GM23248 (cell line): ENCODE results near the gene METTL25B. TPM values are rescaled to one million over a fixed set of nuclear protein-coding genes. Genes with fewer than 3 reads are reported as not detected.

Experiments used
- DNase-seq: peaks from one replicate; pipeline ENCODE4 v3.0.0-alpha.2; 2015
- H2AFZ ChIP-seq: fragments of 200-600 bp; sonication (generic); 2 replicates; pipeline ENCODE4 v1.6.1; 2016; ENCODE audit warnings: antibody characterized with exemption
- H3F3A ChIP-seq: fragments of 200-600 bp; sonication (generic); 2 replicates; pipeline ENCODE4 v1.6.1; 2016; ENCODE audit warnings: mild to moderate bottlenecking, antibody characterized with exemption, mixed run types; ENCODE audit not compliant: insufficient read depth
- H3K27ac ChIP-seq: fragments of 200-600 bp; sonication (generic); 2 replicates; pipeline ENCODE4 v1.5.1; 2016; ENCODE audit warnings: mild to moderate bottlenecking
- H3K27me3 ChIP-seq: fragments of 200-600 bp; sonication (generic); replicated peaks from 2 replicates; pipeline ENCODE4 v1.6.1; 2016; ENCODE audit warnings: mild to moderate bottlenecking; ENCODE audit not compliant: insufficient read depth
- H3K36me3 ChIP-seq: fragments of 200-600 bp; sonication (generic); 2 replicates; pipeline ENCODE4 v1.6.1; 2016; ENCODE audit warnings: low read depth, mild to moderate bottlenecking
- H3K4me1 ChIP-seq: fragments of 200-600 bp; sonication (generic); 2 replicates; pipeline ENCODE4 v1.6.1; 2016; ENCODE audit warnings: mild to moderate bottlenecking; ENCODE audit not compliant: insufficient read depth
- H3K4me2 ChIP-seq: fragments of 200-600 bp; sonication (generic); one replicate; pipeline ENCODE4 v1.6.1; 2016; ENCODE audit warnings: mild to moderate bottlenecking; ENCODE audit not compliant: unreplicated experiment
- H3K4me3 ChIP-seq: fragments of 200-600 bp; sonication (generic); 2 replicates; pipeline ENCODE4 v1.5.1; 2016; ENCODE audit warnings: mild to moderate bottlenecking
- H3K79me2 ChIP-seq: fragments of 200-600 bp; sonication (generic); 2 replicates; pipeline ENCODE4 v1.6.1; 2016; ENCODE audit warnings: mild to moderate bottlenecking; ENCODE audit not compliant: insufficient read depth
- H3K9ac ChIP-seq: fragments of 200-600 bp; sonication (generic); 2 replicates; pipeline ENCODE4 v1.6.1; 2016; ENCODE audit warnings: mild to moderate bottlenecking
- H3K9me2 ChIP-seq: fragments of 200-600 bp; sonication (generic); 2 replicates; pipeline ENCODE4 v1.6.1; 2016; ENCODE audit warnings: mixed run types, mild to moderate bottlenecking, moderate library complexity; ENCODE audit not compliant: insufficient read depth
- H3K9me3 ChIP-seq: fragments of 200-600 bp; sonication (generic); one replicate; pipeline ENCODE4 v1.6.1; 2017; ENCODE audit warnings: low read depth
- H4K20me1 ChIP-seq: fragments of 200-600 bp; sonication (generic); 2 replicates; pipeline ENCODE4 v1.6.0; 2016; ENCODE audit not compliant: insufficient read depth
- EZH2 ChIP-seq: fragments of 200-600 bp; sonication (generic); IDR thresholded peaks from 2 replicates; pipeline ENCODE4 v1.6.1; 2018; ENCODE audit warnings: antibody characterized with exemption, mild to moderate bottlenecking; ENCODE audit not compliant: insufficient read depth, poor library complexity, severe bottlenecking
- EZH2phosphoT487 ChIP-seq: fragments of 200-600 bp; sonication (generic); IDR thresholded peaks from 2 replicates; pipeline ENCODE4 v1.6.1; 2018; ENCODE audit warnings: antibody characterized with exemption, moderate library complexity, mild to moderate bottlenecking, low read depth; ENCODE audit not compliant: insufficient read depth
- WGBS, 2 experiments: methylation state at CpG; one replicate each; pipeline ENCODE4 v1.1.6; 2015 to 2017; ENCODE audit warnings: low lambda C conversion rate in 2 of 2, low coverage in 1 of 2; ENCODE audit errors: missing lambda C conversion rate in 2 of 2; 5-methylcytosine and 5-hydroxymethylcytosine counted together
- in situ Hi-C: fragments of 300-500 bp; cut with MboI; formaldehyde crosslinking; loops from 2 replicates; pipeline ENCODE4 v1.15.0; 2020
- polyA plus RNA-seq: library from polyadenylated mRNA; unstranded; fragments of >200 nt; fragmentation: Nextera tagmentation; extraction: Ambion mirVana; gene quantifications from 2 replicates; pipeline ENCODE4 v1.2.1, GENCODE V29; 2016
- total RNA-seq: library from RNA; depleted of rRNA; stranded (reverse); fragments of >200 nt; shearing (Covaris generic); gene quantifications from 2 replicates; pipeline ENCODE4 v1.2.3, GENCODE V29; 2014

METTL25B gene
- total and polyA plus RNA-seq, 2 experiments from 2014 or later = 4.5 to 7.4 TPM

DNA sequence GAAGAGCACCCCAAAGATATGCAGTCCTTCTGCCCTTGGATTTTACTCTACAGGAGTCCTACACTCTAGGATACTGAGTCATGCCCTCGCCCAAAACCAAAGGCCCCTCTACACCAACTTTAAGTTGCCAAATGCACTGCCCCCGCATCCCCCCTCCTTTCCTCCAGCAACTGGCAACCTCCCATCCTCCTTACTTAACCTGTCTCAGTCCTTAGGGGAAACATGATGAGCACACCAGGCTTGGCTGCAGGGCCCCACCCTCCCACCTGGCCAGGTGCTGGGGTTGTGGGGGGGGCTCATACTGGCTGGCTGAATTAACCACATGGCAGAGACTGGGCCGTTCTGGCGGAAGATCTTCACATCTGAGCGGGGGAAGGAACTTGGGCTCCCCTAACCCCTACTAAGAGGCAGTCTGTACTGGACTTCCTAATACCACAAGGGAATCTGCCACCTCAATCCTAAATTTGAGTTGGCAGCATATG lies 22.0 kb downstream of the METTL25B start:
- WGBS, 2 experiments = 4% methylated on average over 5 of the region's 5 CpGs
- Histone ChIP-seq H3K9me2 (no peaks in the 10 kb centered on the region), H3F3A (peaks cover 45% of the 10 kb centered on the region), H3K9me3 (no peaks in the 10 kb centered on the region), H3K4me2 (peak overlapping the region; percentile 96), H3K36me3 (no peaks in the 10 kb centered on the region), H3K27ac (peak overlapping the region; percentile 100), H2AFZ (0 out of 2 replicates have a peak overlapping the region, but pooled peaks have one; percentile 30), H3K9ac (peak overlapping the region; percentile 97), H3K79me2 (peaks cover 88% of the 10 kb centered on the region), H3K4me1 (peaks cover 41% of the 10 kb centered on the region), H3K4me3 (peak overlapping the region; percentile 78), H3K27me3 (no peaks in the 10 kb centered on the region), H4K20me1 (no peaks in the 10 kb centered on the region)
- DNase-seq = peak; percentile 78
- TF ChIP-seq EZH2phosphoT487 (no peak), EZH2 (no peak)
- in situ Hi-C loops = no loop called here

DNA sequence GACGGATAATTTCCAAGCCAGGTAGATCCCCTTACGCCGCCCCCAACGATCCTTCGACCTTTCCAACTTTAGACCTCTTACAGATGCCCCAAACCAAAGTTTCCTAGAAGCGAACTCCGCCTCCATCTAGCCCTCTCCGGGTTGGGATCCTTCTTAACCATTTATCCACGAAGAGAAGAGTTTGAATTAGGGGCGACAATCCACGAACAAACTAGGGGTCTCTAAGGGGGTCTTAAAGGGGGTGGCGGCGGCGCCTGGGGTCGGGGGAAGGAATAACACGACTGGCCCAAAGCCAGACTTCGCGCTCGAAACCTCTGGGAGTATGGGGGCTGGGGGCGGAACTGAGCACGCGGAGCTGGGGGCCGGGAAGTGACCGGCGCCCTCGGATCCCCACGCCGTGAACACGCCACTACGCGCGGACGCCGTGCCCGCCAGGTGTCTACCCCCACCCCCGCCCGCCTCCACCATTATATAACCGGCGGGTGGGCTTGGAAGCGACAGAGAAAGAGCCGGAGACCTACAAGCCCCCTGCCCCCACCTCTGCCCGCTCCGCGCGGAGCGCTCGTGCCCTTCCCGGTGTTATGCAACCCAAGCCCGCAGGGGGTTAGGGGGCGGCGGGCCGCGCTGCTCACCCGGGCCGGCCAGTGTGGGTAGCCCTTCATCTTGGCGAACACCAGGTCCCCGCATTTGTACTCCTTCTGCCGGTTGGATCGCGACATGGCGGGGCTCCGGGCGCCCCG lies 22.6 kb downstream of the METTL25B start:
- H3K4me1 ChIP-seq = peaks cover 36% of the 10 kb centered on the region
- peak overlapping the region; percentile 100 for H3K27ac ChIP-seq
- H3K4me2 ChIP-seq = peak overlapping the region; percentile 96
- H2AFZ ChIP-seq = 0 out of 2 replicates have a peak overlapping the region, but pooled peaks have one; percentile 30
- no peaks in the 10 kb centered on the region for H3K27me3 ChIP-seq
- peak; percentile 73 for DNase-seq
- H3K4me3 ChIP-seq = peak overlapping the region; percentile 78
- H3K9me2 ChIP-seq = no peaks in the 10 kb centered on the region
- no peaks in the 10 kb centered on the region for H4K20me1 ChIP-seq
- H3F3A ChIP-seq = peaks cover 39% of the 10 kb centered on the region
- peak overlapping the region; percentile 97 for H3K9ac ChIP-seq
- 0 to 1% methylated on average over 33 to 64 of the region's 64 CpGs for WGBS, 2 experiments
- H3K79me2 ChIP-seq = peaks cover 88% of the 10 kb centered on the region
- no peak for TF ChIP-seq EZH2
- TF ChIP-seq EZH2phosphoT487 = no peak
- in situ Hi-C loops = no loop called here
- H3K36me3 ChIP-seq = no peaks in the 10 kb centered on the region
- H3K9me3 ChIP-seq = no peaks in the 10 kb centered on the region

DNA sequence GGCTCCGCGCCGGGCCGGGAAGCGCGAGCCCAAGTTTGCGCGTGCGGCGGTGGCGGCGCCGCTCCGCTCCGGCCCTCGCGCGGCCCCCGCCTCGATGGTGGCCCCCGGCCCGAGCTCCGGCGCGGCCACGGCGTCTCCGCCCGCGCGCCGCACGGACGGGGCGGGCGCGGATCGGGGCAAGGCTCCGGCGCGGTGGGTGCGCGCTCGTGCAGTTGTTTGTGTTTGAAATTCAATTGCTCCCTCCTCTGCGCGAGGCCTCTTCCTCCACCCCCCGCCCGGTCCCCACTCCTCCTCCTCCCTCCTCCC lies 23.1 kb downstream of the METTL25B start, which contains the start of gene HDGF:
HDGF (minus strand) TSS at position 225 of the 306 bp plus-strand sequence. CDS start 246 bp downstream, outside the sequence.
- Histone ChIP-seq H3K4me3 (peak within 1 kb of the TSS; percentile 78), H2AFZ (peak within 1 kb of the TSS; percentile 78), H3K36me3 (no peaks in the 10 kb centered on the region), H3F3A (peaks cover 39% of the 10 kb centered on the region), H4K20me1 (no peaks in the 10 kb centered on the region), H3K79me2 (peaks cover 85% of the 10 kb centered on the region), H3K9me2 (no peaks in the 10 kb centered on the region), H3K27me3 (no peaks in the 10 kb centered on the region), H3K9me3 (no peaks in the 10 kb centered on the region), H3K4me1 (peaks cover 31% of the 10 kb centered on the region), H3K9ac (peak within 1 kb of the TSS; percentile 97), H3K27ac (peak within 1 kb of the TSS; percentile 100), H3K4me2 (peak within 1 kb of the TSS; percentile 96)
- 0 to 2% methylated on average over 41 to 48 of the region's 48 CpGs for WGBS, 2 experiments
- in situ Hi-C loops = no loop called here
- TF ChIP-seq EZH2phosphoT487 (no peak), EZH2 (no peak)
- DNase-seq = no peak

DNA sequence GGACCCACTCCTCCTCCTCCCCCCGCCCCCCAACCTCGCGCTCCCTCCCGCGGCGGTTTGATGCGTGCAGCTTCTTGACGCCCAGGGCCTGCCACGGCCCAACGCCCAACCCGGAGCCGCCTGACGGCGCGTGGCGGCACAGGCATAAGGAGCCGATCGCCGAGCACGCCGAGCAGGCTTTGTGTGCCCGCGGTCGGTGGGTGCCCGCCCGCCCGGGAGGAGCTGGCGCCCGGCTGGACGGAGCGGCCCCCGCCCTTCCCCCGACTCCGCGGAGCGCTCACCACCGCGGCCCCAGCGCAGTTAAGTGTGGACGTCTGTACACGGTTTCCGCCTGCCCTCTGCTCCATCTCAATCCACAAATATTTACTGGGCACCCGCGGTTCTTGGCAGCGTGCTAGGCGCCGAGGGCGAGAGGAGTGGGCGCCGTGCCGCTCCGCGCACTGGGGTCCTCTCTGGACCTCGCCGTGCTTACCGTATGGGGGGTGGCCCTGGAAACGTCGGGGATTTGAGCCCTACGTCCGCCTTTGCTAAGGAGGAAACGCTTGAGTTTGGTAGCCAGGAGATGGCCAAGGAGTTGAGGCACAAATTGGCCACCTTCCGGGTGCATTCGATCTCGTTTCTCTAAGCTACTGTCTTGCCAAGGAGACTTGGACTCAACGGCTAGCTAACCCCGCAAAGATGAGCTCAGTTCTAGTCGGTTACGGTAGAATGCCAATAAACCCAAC lies 23.6 kb downstream of the METTL25B start:
- Histone ChIP-seq H3K4me3 (peak overlapping the region; percentile 78), H3K9me3 (no peaks in the 10 kb centered on the region), H3K4me1 (peaks cover 31% of the 10 kb centered on the region), H3K36me3 (no peaks in the 10 kb centered on the region), H3F3A (peaks cover 39% of the 10 kb centered on the region), H3K79me2 (peaks cover 82% of the 10 kb centered on the region), H3K27me3 (no peaks in the 10 kb centered on the region), H3K9me2 (no peaks in the 10 kb centered on the region), H2AFZ (peak overlapping the region; percentile 78), H3K27ac (peak overlapping the region; percentile 100), H3K9ac (peak overlapping the region; percentile 97), H3K4me2 (peak overlapping the region; percentile 94), H4K20me1 (no peaks in the 10 kb centered on the region)
- in situ Hi-C loops = no loop called here
- TF ChIP-seq EZH2phosphoT487 = no peak
- no peak for TF ChIP-seq EZH2
- DNase-seq = peak; percentile 98
- WGBS, 2 experiments = 1% methylated on average over 44 to 68 of the region's 68 CpGs
